Measurements from ENCODE around the gene DLG2.
"Not testable (repeated sequence)": the region's sequence is repeated elsewhere in the genome, so short reads cannot be mapped to it uniquely, and the experiment has no call there.

Gene DLG2

DNA sequence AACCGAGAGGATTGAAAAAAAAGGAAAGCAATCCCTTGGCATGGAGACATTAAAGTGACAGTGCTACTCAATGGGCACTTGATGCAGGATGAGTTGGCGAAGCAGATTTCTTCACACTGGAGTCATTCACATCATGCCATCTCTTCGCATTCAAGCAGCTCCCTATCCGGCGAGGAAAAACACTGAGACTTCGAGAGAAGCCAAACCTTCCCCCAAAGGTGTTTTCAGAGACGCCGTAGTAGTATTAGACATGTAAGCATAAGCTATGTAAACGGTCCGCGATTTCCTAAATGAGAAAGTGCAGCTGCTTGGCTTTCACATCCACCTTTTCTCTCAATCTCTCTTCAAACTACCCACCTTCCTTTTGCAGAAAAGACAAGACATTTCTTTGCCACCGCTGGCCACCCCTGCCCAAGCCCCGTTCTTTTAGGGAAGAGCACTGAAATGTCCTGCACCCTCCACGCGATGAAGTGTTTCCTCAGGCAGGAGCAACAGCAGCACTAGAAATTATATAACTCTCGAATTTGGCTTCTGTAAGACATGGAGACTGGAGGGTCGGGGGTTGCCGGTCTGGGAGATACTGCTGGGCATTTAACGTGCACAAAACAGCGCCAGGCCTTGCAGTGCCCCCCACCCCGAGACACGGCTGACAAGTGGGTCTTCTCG, at the start of gene DLG2:
DLG2 (minus strand) TSS at position 13 of the 666 bp plus-strand sequence.
- peak; percentile 9 for DNase-seq

DNA sequence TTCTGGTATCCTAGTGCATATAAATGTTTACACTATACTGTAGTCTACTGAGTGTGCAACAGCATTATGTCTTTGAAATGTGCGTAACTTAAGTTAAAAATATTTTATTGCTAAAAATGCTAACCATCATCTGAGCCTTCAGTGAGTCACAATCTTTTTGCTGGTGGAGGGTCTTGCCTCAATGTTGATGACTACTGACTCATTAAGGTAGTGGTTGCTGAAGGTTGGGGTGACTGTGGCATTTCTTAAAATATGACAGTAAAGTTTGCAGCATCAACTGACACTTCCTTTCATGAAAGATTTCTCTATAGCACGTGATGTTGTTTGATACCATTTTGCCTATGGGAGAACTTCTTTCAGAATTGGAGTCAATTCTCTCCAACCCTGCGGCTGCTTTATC, 46.2 kb upstream of the DLG2 start:
- DNase-seq = no peak

DNA sequence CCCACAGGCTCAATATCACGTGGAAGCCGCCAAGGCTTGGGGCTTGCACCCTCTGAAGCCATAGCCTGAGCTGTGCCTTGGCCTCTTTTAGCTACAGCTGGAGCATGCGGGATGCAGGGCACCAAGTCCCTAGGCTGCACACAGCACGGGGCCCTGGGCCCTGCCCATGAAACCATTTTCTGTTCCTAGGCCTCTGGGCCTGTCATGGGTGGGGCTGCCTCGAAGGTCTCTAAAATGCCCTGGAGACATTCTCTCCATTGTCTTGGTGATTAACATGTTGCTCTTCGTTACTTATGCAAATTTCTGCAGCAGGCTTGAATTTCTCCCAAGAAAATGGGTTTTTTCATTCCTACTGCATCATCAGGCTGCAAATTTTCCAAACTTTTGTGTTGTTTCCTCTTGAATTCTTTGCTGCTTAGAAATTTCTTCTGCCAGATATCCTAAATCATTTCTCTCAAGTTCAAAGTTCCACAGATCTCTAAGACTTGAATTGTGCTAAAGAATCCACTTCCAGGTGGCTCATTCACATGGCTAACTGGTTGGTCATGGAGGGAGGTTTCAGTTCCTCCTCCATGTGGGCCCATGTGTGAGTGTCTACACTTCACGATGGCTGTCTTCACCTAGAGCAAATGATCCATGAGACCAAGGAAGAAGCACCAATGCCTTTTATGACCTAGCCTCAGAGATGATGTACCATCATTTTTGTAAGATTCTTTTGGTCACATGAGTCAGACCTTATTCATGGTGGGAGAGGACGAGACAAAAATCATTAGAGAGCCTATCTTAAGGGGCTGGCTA, 45.2 kb upstream of the DLG2 start:
- no peak for DNase-seq

DNA sequence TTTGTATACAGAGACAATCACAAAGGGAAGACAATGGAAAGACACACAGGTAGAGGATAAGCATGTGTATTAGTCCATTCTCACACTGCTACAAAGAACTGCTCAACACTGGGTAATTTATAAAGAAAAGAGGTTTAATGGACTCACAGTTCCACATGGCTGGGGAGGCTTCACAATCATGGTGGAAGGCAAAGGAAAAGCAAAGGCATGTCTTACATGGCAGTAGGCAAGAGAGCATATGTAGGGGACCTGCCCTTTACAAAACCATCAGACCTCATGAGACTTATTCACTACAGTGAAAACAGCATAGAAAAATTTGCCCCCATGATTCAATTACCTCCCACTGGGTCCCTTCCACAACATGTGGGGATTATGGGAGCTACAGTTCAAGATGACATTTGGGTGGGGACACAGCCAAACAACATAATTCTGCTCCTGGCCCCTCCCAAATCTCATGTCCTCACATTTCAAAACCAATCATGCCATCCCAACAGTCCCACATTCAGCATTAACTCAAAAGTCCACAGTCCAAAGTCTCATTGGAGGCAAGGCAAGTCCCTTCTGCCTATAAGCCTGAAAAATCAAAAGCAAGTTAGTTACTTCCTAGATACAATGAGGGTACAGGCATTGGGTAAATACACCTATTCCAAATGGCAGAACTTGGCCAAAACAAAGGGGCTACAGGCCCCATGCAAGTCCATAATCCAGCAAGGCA, 44.0 kb upstream of the DLG2 start:
- not testable (repeated sequence) for DNase-seq

DNA sequence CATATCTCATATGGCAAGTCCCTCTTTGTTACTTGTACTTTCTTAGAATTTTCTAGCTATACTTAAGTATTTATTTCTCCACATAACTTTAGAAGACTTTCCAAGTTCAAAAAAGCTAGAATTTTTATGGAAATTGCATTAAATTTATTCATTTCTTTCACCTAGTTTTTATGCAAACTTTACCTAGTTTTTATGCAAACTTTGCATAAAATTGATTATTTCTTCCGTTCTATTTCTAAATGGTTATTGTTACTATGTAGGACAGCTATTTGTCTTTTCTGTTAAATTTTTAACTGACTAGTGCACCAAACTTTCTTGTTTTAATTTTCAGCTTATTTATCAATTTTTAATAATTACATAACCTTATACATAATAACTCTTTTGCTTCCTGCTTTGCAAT, 41.0 kb upstream of the DLG2 start:
- DNase-seq = no peak

DNA sequence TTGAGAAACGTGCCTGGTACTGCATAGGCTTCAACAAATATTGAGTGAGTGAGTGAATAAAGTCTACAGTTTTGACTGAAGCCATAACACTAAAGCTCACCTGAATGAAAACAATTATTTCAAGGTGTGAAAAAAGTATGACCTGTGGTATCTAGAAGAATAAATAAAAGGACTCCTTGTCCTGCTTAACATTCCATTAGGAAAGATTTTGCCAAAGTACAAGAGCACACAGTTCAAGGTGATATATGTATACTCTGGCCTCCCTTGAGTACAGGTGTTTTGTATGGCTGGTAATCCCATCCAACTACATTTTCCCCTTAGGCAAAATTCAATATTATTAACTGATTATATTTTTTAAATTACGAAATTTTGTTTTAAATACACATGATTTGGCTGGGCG, 39.5 kb upstream of the DLG2 start:
- DNase-seq = no peak

DNA sequence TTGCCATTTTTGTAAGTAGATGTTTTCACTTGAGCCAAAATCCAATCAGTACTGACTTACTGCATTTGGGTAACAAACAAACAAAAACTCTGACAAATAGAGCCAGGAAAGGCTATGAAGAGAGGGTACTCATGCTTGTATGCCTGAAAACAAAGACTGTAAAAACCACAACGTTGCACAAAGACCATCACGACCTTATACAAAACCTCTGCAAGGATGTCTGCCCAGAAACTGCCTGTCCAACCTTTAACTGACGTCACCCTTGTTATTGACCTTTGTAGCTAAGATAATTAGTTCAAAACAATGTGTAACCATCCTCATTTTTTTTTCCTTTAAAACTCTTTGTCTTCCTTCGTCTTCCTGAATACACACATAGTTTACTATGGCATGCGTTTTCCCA, 38.6 kb upstream of the DLG2 start:
- DNase-seq = no peak

DNA sequence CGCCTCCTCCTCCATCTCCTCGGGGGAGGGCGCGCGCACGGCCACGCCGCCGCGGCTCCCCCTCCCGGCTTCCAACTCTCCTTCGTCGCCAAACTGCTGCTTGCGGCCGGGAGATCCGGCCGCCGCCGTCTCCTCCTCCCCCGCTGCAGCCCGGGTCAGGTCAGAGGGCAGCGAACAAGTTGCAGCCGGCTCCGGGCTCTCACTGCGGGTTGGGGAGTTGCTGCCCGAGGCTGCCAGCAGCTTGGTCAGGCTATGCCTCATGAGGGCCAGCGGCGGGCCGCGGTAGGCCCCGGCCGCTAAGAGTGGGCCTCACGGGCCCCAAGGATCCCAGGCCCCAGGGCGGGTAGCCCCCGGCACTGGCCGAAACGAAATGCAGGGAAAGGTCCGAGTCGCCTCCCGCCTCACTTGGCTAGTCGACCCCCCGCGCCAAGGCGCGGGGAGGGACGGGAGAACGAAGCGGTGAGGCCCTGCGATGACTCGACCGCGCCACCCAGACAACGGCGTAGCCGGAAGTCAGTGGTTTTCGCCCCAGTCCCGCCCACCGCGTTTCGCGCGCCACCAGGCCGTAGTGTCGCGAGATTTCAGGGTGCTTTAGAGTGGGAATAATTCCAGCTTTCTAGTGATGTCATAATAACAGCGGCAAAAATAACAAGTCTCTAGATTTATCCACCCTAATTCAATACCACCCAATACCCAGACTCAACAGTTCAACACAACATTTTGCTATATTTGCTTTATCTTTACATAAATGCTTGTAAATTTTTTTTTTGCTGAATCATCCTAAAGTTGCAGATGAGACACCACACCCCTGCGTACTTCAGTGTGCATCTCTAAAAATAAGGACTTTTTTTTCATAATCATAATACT, 37.7 kb upstream of the DLG2 start, which contains the start of gene CREBZF:
CREBZF (minus strand) TSS at position 515 of the 867 bp plus-strand sequence; CDS start at position 261, 254 bp downstream.
- peak; percentile 93 for DNase-seq

DNA sequence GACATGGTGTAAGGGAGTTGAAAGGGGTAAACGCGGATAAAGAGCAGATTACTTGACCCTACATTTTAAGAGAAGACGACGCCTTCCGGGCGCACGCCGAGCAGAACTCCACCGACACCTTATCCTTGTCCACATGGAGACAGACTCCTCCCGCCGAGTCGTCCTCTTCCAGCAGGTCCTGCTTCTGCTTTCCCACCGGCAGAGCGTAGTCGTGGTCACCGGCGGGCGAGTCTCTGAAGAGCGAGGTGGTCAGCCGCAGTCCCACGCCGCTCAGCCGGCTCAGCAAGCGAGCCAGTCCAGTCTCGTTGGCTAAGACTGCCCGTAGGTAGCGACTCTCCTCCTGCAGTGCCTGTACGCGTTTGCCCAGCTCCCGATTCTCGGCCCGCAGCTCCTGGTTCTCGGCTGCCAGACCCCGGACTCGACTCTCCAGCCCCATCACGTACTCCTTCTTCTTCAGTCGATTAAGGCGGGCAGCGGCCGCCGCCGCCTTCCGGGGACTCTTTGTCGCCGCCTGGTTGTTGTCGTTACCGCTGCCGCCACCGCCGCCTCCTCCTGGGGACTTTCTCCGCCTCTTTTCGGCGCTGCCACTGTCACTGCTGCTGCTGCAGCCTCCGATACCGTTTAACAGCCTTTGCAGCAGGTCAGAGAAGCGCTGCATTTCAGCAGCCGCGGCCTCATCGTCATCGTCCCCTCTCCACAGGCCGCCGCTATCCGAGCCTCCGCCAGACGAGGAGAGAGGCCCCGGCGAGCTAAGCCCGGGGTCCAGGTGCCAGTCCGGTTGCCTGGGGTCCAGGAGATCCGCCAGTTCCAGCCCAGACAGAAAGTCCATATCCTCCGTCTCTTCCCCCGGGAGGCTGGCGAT, 36.8 kb upstream of the DLG2 start:
- DNase-seq = peak; percentile 89

DNA sequence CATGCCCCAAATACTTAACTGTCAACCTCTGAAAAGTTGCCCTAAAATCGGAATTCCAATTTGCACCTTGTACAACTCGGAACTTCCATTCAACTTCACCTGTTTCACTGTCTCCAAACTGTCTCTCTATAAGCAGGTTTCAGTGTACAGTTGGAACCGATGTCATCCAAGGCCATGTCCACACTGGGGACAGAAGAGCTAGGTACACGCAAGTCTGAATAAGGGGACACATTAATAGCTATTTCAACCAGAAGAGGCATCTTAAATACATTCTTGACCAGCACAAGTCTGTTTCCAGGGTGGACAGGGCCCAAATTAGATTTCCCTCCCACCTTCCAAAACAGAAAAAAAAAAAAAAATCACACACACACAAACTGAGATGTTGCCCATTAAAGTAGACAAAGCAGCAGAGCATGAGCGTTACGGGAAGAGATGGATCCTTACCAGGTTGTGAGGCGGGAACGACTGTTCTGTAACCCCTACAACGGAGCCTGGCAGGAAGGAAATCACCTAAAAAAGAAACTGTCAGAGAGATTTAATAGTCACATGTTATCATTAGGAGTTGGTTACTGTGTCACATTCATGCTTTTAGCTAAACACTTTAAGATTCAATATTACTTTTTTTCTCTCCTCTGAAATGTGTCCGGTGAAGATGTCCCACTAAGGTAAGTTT, 36.1 kb upstream of the DLG2 start:
- peak; percentile 16 for DNase-seq

DNA sequence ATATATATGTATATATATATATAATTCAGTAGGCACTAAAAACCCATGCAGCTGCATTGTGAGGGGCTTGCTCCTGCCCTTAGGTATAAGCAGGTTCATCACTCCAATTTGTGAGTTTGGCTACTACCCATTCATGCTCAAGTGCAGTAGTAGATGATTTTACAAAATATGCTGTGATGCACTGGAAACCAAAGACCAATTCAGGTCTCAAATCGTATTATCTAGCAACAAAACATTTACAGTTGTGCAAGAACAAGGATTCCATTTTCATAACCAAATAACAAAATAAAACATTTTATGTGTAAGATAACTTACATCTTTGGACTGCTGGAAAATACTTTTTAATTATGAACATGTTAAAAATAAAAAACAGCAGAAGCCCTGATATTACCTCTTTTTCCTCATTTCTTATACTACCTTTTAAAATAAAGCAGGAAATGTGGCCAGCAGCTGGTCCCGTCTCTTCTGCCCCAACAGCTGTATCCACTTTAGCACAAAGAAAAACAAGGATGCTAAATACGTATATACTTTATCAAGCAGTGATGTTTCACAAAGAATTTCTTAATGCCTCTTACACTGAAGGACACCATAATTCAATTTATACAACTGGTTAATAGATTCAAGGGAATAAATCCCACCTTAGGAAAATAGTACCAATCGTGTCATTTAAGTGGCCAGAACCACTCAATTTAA, 35.0 kb upstream of the DLG2 start:
- no peak for DNase-seq

DNA sequence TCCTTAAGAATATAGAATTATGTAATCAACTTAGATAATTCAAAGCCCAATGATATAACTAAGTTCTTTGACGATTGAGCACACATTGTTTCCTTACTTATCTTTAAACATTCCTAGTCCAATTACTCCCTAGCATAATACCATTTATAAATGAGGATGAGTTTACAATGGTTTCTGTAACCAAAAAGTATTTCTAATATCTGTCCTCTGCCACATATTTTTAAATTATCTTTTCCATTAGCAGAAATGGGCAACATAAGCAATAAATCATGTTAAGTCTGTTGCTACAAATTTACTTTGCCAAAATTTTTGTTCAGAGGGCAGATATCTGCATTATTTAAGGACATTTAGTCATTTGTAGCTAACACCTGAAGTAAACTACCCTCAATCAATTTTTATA, 31.0 kb upstream of the DLG2 start:
- DNase-seq = no peak

DNA sequence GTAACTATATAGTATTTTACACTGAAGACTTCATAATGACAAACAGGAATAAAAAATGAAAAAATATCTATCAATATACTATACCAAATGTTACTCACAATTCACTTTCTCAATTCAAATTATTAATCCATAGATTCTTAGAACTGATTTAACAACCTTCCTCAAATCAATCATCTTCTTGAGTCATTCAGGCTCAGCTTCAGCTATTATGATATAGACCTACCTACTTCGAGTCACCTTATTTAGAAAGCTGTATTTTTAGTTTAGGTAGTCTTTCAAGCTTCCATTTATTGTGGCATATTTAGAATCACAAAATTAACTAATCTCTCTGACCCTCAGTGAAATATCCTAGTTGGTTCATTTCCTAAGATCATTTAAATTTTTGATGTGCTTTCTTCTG, 29.6 kb upstream of the DLG2 start:
- no peak for DNase-seq

DNA sequence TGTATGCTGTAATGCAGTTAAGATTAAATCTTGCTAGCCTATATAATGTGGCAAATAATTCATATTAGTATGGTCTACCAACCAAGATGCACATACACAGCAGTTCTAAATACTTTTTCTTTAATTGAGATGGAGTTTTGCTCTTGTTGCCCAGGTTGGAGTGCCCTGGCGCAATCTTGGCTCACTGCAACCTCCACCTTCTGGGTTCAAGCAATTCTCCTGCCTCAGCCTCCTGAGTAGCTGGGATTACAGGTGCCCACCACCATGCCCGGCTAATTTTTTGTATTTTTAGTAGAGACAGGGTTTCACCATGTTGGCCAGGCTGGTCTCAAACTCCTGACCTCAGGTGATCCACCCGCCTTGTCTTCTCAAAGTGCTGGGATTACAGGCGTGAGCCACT, 27.2 kb upstream of the DLG2 start:
- DNase-seq = not testable (repeated sequence)

DNA sequence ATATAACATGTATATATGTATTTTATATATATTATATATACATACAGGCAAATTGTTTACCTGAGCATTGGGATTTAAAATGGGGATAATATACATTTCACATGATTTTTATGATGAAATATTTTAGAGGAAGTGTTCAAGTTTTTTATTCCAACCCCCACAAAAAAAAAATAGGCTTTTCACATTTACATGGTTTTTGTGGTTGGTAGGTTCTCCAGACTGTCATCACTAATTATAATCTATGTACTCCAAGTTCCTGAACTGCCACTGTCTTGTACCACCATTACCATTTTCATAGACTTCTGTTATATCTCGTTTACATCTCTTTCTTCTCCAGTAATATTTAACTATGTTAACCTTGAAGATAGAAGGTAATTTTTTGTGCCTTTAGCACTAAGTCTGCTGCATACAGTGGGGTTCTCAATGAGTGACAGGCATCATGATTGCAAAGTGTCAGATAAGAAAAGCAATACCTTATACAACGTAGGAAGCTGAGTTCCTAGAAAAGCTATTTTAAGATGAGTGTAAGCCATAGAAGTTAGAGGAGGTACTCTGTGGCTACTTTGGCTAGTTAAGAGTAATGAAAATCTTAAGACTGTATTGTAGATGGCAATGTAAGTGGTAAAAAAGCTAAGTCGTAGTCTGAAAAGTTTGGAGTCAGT, 25.8 kb upstream of the DLG2 start:
- no peak for DNase-seq

DNA sequence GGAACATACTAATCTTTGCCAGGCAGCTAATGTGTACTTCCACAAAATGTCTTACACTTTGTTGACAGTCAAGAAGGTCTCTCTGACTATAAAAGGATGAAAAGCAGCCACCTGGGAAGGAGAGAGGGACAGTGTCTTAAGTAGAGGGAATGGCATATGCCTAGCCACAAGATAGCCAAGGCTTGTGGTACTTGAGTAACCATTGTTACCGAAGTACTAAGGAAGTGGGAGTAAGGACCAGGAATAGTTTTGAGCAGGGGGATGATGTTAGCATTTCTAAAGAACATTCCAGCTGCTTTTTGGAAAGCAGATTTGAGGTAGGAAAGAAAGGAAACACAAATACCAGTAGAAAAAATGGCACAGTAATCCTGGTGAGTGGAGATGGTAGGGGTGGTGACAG, 24.0 kb upstream of the DLG2 start:
- no peak for DNase-seq

DNA sequence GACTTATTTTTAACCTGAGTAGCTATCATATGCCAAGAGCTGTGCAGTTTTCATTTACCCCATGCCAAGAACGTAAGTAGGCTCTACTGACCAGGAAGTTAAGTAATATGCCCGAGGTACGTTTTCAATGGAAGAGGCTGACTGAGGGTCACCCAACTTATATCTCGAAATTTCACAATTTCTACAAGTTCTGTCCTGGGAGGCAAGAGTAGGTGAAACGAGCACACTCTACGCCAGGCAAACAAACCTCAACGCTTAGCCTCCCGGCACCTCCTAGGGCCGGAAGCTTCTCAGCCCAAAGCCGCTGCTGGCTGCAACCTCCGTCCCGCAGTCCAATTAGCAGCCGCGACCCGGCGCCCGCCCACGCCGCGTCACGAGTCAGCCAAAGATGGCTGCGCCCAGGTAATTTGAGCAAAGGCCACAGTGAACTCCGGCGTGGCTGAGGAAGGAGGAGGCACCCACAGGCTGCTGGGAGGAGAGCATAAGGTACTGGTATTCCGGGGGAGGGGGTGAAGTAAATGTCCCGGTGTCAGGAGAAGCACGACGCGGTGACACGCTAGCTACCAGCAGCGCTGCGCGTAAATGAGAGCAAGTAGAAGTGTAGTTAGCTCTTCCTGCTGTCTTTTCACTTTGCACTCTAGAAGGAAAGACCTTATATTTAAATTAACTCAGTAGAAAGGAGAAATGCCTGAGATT, 20.6 kb upstream of the DLG2 start, which contains the start of gene TMEM126A:
TMEM126A (plus strand) TSS at position 364 of the 696 bp plus-strand sequence. CDS start 2,289 bp downstream, outside the sequence.
- peak; percentile 92 for DNase-seq

DNA sequence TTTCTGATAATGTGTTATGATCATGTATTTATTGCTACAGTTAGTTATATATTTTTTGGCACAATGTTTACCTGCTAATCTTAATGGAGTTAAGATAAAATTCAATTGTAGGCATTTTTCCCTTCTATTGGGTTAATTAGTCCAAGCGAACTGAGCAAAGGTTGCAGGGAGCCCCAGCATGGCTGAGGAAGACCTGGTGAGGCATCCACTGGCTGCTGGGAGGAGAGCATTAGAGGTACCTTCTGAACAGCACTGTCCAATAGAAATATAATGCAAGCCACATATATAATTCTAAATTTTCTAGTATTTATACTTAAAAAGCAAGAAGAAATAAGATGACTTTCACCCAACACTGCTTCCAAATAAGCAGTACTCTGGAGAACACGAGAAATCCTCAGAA, 19.9 kb upstream of the DLG2 start:
- no peak for DNase-seq

DNA sequence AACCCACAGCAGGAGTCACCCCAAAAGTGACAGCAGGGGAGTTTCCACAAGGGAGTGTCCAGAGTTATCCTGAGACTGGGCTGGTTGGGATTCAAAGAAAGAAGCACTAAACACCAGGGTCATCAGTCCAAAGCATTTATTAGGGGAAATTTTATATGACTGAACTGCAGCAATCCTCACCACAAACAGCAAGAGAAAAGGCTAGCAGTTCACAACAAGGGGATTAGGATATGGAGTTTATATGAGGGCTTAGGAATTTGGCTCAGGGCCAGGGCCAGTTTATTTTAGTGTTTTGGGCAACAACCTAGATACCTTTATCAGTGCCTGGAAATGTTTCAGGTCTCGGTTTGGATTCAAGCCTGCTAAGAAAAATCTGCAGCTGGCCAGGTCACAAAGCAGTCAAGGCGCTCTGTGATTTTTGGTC, 16.1 kb upstream of the DLG2 start:
- DNase-seq = no peak
